Neural crest cell (in vitro differentiated cells): Measurements from ENCODE around the gene C4orf50. TPM values are rescaled to one million over a fixed set of nuclear protein-coding genes. Genes with fewer than 3 reads are reported as not detected.

Source experiments
- DNase-seq: peaks from one replicate; pipeline ENCODE4 v3.0.0; 2021; ENCODE audit warnings: low read depth, mixed read lengths, low spot score
- H3K27ac Mint-ChIP-seq: one replicate; pipeline ENCODE4 v1.8.0; 2021; ENCODE audit warnings: mild to moderate bottlenecking, mixed read lengths; ENCODE audit not compliant: unreplicated experiment
- H3K27me3 Mint-ChIP-seq: 2 replicates; pipeline ENCODE4 v1.8.0; 2021; ENCODE audit warnings: low read depth, mild to moderate bottlenecking, mixed read lengths
- H3K36me3 Mint-ChIP-seq: 2 replicates; pipeline ENCODE4 v1.8.0; 2021; ENCODE audit warnings: low read depth, mild to moderate bottlenecking, mixed read lengths
- H3K4me1 Mint-ChIP-seq: 2 replicates; pipeline ENCODE4 v1.8.0; 2021; ENCODE audit warnings: mixed read lengths
- H3K4me3 Mint-ChIP-seq: one replicate; pipeline ENCODE4 v1.8.0; 2021; ENCODE audit warnings: mild to moderate bottlenecking, mixed read lengths
- H3K9me3 Mint-ChIP-seq: 2 replicates; pipeline ENCODE4 v1.8.0; 2021; ENCODE audit warnings: mixed read lengths
- total RNA-seq: library from RNA; stranded (reverse); gene quantifications from 2 replicates; pipeline ENCODE4 v1.2.1, GENCODE V29; 2021
- TF ChIP-seq, protein P1 (sequence below): fragments of 200-600 bp; sonication (generic); conservative IDR thresholded peaks from 2 replicates; pipeline ENCODE4 v1.5.0; 2021; ENCODE audit warnings: antibody characterized with exemption, mild to moderate bottlenecking

Gene C4orf50
- total RNA-seq, 1 donor from 2014 or later, result 0.02 TPM

DNA sequence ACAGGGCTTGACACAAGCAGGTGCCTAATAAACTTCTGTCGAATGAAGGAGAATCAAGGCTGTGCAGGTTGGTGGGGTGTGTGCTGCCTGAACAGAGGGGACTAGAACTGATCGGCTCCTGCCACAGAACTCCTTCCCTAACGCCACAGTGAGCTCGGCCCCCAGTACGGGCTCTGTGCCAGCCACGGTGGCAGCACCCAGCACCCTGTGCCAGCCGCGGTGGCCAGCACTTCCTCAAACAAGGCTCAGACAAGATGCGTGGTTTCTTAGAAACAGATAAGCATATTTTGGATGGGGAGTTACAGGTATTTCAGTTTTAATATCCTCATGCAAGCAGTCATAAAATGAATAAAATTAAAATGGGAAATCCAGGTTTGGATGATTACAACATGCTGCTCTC is 26.0 kb upstream of the C4orf50 start:
- Mint-ChIP-seq H3K27ac (no peak overlapping the region), H3K36me3 (no peaks in the 10 kb centered on the region), H3K4me3 (no peak overlapping the region), H3K27me3 (peaks cover 26% of the 10 kb centered on the region), H3K9me3 (no peaks in the 10 kb centered on the region), H3K4me1 (no peaks in the 10 kb centered on the region)
- TF ChIP-seq, protein P1, sequence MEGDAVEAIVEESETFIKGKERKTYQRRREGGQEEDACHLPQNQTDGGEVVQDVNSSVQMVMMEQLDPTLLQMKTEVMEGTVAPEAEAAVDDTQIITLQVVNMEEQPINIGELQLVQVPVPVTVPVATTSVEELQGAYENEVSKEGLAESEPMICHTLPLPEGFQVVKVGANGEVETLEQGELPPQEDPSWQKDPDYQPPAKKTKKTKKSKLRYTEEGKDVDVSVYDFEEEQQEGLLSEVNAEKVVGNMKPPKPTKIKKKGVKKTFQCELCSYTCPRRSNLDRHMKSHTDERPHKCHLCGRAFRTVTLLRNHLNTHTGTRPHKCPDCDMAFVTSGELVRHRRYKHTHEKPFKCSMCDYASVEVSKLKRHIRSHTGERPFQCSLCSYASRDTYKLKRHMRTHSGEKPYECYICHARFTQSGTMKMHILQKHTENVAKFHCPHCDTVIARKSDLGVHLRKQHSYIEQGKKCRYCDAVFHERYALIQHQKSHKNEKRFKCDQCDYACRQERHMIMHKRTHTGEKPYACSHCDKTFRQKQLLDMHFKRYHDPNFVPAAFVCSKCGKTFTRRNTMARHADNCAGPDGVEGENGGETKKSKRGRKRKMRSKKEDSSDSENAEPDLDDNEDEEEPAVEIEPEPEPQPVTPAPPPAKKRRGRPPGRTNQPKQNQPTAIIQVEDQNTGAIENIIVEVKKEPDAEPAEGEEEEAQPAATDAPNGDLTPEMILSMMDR, result no peak
- DNase-seq, result no peak

DNA sequence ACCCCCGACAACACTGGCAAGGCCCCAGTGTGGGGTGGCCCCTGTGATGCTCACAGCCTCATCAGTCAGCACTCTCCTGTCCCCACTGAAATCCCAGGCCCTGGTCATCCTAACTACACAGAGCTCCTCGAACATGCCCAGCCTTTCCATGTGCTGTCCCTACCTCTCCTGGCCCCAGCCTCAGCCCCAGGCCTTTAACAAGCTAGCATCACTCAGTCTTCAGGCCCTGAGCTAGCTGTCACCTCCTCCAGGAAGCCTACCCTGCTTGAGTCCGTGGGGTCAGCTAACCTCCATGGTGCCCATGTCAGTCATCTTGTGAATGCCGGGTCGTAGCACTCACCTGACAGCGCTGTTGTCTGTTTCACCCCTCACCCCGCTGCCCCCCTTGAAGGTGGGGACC is 25.6 kb upstream of the C4orf50 start:
- peaks cover 27% of the 10 kb centered on the region for H3K27me3 Mint-ChIP-seq
- no peaks in the 10 kb centered on the region for H3K9me3 Mint-ChIP-seq
- no peaks in the 10 kb centered on the region for H3K36me3 Mint-ChIP-seq
- no peak for DNase-seq
- no peak overlapping the region for H3K4me3 Mint-ChIP-seq
- TF ChIP-seq, protein P1, result no peak
- no peak overlapping the region for H3K27ac Mint-ChIP-seq
- H3K4me1 Mint-ChIP-seq, result no peaks in the 10 kb centered on the region

DNA sequence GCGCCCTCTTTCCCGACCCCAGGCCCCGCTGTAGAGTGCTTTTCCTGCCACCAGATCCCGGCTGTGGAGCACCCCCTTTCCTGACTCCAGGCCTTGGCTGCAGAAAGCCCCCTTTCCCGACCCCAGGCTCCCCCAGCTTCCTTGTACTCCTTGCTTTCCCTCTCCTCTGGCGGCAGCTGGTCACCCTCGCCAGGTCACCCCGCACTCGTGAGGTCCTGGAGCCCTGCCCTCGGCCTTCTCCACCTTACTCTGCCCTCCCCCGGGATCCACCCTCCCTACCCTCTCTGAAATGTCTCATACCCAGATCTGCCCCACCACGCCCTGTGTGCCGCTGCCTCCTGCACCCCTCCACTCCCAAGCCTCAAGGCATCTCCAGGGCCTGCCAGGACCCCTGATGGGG is 25.0 kb upstream of the C4orf50 start:
- no peaks in the 10 kb centered on the region for H3K36me3 Mint-ChIP-seq
- H3K27ac Mint-ChIP-seq, result no peak overlapping the region
- H3K4me3 Mint-ChIP-seq, result no peak overlapping the region
- H3K9me3 Mint-ChIP-seq, result no peaks in the 10 kb centered on the region
- peaks cover 27% of the 10 kb centered on the region for H3K27me3 Mint-ChIP-seq
- DNase-seq, result no peak
- TF ChIP-seq, protein P1, result no peak
- no peaks in the 10 kb centered on the region for H3K4me1 Mint-ChIP-seq

DNA sequence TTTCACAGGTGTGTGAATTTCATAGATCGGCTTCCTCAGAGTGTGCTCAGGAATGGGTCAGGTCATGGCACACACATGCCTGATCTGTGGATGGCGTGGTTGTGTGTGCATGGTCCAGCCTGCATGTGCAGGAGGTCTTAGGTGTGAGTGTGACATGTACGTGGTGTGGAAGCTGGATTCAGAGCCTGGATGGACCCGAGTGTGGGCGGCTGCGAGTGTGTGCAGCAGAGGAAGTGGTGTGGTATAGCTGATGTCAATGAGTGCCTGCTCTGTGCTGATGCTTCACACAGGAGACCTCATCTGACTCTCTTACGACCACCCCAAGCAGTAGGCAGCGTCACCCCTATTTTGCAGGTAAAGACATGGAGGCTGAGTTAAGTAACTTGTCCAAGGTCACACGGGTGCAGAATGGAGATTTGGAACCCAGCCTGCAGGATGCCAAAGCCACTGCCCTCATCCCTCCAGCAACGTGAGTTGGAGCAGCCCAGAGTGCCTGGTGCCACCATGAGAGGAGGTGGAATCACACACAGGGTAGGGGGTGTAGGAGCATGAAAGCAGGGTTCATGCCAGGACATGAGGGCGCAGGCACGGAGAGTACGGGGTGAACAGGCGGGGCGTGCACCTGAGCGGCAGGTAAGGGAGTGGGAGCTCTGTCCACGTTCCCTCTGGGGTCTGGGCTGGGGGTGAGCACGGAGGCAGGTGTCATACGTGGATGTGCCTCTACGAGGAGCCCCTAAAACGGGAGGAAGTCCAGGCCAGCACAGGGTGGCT is 24.2 kb upstream of the C4orf50 start:
- no peak overlapping the region for H3K27ac Mint-ChIP-seq
- H3K36me3 Mint-ChIP-seq, result no peaks in the 10 kb centered on the region
- TF ChIP-seq, protein P1, result no peak
- DNase-seq, result no peak
- H3K4me1 Mint-ChIP-seq, result no peaks in the 10 kb centered on the region
- no peaks in the 10 kb centered on the region for H3K9me3 Mint-ChIP-seq
- peaks cover 27% of the 10 kb centered on the region for H3K27me3 Mint-ChIP-seq
- H3K4me3 Mint-ChIP-seq, result no peak overlapping the region

DNA sequence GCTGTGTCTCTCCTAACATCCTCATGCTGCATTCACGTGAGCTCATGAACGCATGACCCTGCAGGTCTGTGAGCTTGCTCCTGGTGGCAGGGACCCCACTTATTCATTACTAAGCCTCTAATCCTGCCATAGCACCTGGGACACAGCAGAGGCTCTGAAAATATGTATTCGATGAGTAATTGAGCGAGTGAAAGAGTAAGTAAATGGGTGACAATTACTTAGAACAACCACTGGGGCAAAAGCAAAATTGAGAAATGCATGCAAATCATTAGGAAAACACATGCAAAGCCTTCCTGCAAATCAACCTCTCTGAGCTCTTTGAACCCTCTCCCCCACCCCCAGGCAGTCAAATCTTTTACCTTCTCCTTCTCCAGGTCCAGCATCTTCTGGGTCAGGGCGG is 23.6 kb upstream of the C4orf50 start:
- DNase-seq, result no peak
- no peak overlapping the region for H3K27ac Mint-ChIP-seq
- H3K36me3 Mint-ChIP-seq, result no peaks in the 10 kb centered on the region
- TF ChIP-seq, protein P1, result no peak
- peaks cover 27% of the 10 kb centered on the region for H3K27me3 Mint-ChIP-seq
- no peak overlapping the region for H3K4me3 Mint-ChIP-seq
- no peaks in the 10 kb centered on the region for H3K4me1 Mint-ChIP-seq
- H3K9me3 Mint-ChIP-seq, result no peaks in the 10 kb centered on the region
